ENCODE data around the gene ADORA1.

ADORA1 gene

DNA sequence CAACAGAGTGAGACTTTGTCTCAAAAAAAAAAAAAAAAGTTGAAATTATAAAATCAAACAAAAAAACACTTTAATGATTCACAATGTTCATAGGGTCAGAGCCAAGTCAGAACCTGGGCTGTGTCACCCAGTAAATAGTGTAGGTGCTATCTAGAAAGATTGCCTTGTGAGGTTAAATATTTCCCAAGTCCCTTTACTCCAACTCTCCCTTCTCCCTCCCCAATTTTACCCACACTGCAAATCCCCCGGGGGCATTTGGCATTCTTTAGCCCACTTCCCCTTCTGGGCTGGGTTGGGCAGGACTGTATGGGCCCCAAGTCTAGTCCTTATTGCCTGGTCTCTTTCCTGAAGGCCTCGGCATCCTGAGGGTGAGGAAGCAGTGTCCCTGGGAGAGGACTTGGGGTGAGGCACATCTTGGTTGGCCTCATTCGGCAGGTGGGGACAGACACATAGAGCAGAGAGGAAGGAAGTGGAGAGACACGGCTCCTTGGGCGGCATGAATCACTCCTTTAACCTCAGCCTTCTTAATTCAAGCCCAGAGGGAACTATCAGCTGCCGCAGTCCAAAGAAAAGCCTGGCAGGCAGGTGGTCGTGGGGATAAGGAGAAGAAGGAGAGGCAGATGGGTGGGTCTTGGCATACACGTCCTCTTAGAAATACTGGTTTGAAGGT lies 8.2 kb downstream of the ADORA1 start:
- Histone ChIP-seq H3K4me3 (ENCODE audit: low read depth, low read length) (no peak overlapping the region), H3K4me1 (ENCODE audit: control insufficient read depth, insufficient read depth, low read length) (peaks cover 7% of the 10 kb centered on the region), H3K9ac (ENCODE audit: low read depth, low read length) (no peak overlapping the region), H3K9me3 (ENCODE audit: control insufficient read depth, insufficient read depth, low read length) (no peaks in the 10 kb centered on the region), H3K27me3 (ENCODE audit: control insufficient read depth, insufficient read depth, low read length) (no peaks in the 10 kb centered on the region), H3K36me3 (ENCODE audit: control insufficient read depth, insufficient read depth, low read length) (no peaks in the 10 kb centered on the region), H3K27ac (ENCODE audit: low read depth, low read length) (no peak overlapping the region)

DNA sequence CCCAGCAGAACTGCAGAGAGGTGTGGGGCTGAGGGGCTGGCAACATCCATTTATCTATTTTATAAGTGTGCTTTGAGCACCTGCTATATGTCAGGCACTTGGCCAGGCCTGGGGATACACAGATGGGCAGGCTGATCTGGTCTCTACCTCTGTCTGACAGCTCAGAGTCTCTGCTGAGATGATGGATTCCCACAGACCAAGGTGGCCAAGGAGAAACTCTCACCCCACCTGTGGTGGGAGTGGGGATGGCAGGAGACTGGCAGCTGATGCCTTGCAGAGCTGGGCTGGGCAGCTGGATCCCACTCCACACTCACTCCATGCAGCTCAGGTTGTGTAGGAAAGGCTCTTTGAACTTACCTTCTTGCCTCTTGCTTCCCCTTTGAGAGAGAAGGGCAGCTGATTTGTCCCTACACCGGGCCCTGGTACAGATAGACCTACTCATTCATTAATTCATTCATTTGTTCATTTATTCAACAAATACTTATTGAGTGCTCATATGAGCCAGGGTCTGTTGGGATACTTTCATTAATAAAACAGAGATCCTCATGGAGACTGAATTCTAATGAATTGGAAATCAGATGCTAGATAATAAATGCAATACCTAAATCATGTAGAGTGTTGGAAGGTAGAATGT lies 9.0 kb downstream of the ADORA1 start:
- Histone ChIP-seq H3K27ac (ENCODE audit: low read depth, low read length) (no peak overlapping the region), H3K27me3 (ENCODE audit: control insufficient read depth, insufficient read depth, low read length) (no peaks in the 10 kb centered on the region)

DNA sequence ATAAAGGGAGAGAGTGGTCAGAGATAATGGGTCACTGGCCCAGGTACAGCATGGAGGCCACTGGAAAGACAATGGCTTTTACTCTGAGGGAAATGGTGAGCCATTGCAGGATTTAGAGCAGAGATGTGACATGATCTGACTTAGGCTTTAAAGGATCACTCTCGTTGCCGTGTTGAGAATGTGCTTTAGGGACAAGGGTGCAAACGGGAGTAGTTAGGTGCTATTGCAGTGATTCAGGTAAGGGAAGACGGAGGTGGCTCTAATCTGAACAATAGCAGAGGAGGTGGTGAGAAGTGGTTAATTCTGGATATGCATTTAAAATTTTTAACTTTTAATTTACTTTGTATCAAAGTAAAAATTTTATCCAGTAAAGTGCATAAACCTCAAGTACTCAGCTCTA lies 9.8 kb downstream of the ADORA1 start:
- no peaks in the 10 kb centered on the region for H3K9me3 ChIP-seq (ENCODE audit: control insufficient read depth, insufficient read depth, low read length)
- H3K4me1 ChIP-seq (ENCODE audit: control insufficient read depth, insufficient read depth, low read length), result peaks cover 7% of the 10 kb centered on the region
- no peaks in the 10 kb centered on the region for H3K36me3 ChIP-seq (ENCODE audit: control insufficient read depth, insufficient read depth, low read length)
- H3K27me3 ChIP-seq (ENCODE audit: control insufficient read depth, insufficient read depth, low read length), result no peaks in the 10 kb centered on the region
- no peak overlapping the region for H3K27ac ChIP-seq (ENCODE audit: low read depth, low read length)
- H3K4me3 ChIP-seq (ENCODE audit: low read depth, low read length), result no peak overlapping the region
- H3K9ac ChIP-seq (ENCODE audit: low read depth, low read length), result no peak overlapping the region

More for the DNA sequence above, 9.0 kb downstream of the ADORA1 start:
- Histone ChIP-seq H3K9me3 (ENCODE audit: control insufficient read depth, insufficient read depth, low read length) (no peaks in the 10 kb centered on the region), H3K4me1 (ENCODE audit: control insufficient read depth, insufficient read depth, low read length) (peaks cover 7% of the 10 kb centered on the region), H3K9ac (ENCODE audit: low read depth, low read length) (no peak overlapping the region), H3K36me3 (ENCODE audit: control insufficient read depth, insufficient read depth, low read length) (no peaks in the 10 kb centered on the region), H3K4me3 (ENCODE audit: low read depth, low read length) (no peak overlapping the region)

DNA sequence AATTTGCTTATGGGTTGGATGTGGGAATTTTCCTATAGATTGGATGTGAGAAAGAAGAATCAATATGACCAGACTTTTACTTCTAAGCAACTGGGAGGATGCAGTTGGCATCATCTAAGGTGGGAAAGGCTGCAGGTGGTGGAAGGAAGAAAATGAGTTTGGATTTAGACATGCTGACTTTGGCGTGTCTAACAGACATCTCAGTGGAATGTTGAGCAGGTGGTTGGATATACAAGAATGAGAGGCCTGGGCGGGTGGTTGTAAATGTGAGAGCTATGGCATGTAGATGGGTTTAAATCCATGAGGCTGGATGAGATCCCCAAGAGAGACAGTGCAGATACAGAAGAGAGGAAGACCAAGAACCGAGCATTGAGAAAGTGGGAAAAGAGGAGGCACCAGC lies 10.5 kb downstream of the ADORA1 start:
- Histone ChIP-seq H3K27ac (ENCODE audit: low read depth, low read length) (no peak overlapping the region), H3K9ac (ENCODE audit: low read depth, low read length) (no peak overlapping the region), H3K4me3 (ENCODE audit: low read depth, low read length) (no peak overlapping the region), H3K4me1 (ENCODE audit: control insufficient read depth, insufficient read depth, low read length) (peaks cover 7% of the 10 kb centered on the region), H3K9me3 (ENCODE audit: control insufficient read depth, insufficient read depth, low read length) (no peaks in the 10 kb centered on the region), H3K36me3 (ENCODE audit: control insufficient read depth, insufficient read depth, low read length) (no peaks in the 10 kb centered on the region), H3K27me3 (ENCODE audit: control insufficient read depth, insufficient read depth, low read length) (no peaks in the 10 kb centered on the region)

DNA sequence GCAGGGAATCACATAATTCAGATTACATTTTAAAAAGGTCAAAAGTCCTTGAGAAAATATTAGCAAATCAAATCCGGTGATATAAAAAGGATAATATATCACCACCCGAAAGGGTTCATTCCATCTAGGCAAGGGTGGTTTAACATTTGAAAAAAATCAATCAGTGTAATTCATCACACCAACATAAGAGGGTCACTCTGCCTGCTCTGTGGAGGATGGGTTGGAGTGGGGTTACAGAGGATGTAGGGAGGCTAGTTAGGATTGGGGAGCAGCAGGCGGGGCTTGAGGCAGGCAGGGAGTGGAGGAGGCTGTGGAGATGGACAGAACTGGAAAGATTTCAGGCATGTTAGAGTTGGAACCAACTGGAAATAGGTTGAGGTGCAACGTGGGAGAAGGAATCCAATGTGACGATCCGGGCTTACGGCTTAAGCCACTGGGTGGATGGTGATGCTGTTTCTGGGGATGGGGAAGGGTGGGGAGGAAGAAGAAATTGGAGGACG lies 12.5 kb downstream of the ADORA1 start:
- Histone ChIP-seq H3K27ac (ENCODE audit: low read depth, low read length) (no peak overlapping the region), H3K9ac (ENCODE audit: low read depth, low read length) (no peak overlapping the region), H3K4me3 (ENCODE audit: low read depth, low read length) (no peak overlapping the region), H3K9me3 (ENCODE audit: control insufficient read depth, insufficient read depth, low read length) (no peaks in the 10 kb centered on the region), H3K36me3 (ENCODE audit: control insufficient read depth, insufficient read depth, low read length) (no peaks in the 10 kb centered on the region), H3K4me1 (ENCODE audit: control insufficient read depth, insufficient read depth, low read length) (no peaks in the 10 kb centered on the region), H3K27me3 (ENCODE audit: control insufficient read depth, insufficient read depth, low read length) (no peaks in the 10 kb centered on the region)

DNA sequence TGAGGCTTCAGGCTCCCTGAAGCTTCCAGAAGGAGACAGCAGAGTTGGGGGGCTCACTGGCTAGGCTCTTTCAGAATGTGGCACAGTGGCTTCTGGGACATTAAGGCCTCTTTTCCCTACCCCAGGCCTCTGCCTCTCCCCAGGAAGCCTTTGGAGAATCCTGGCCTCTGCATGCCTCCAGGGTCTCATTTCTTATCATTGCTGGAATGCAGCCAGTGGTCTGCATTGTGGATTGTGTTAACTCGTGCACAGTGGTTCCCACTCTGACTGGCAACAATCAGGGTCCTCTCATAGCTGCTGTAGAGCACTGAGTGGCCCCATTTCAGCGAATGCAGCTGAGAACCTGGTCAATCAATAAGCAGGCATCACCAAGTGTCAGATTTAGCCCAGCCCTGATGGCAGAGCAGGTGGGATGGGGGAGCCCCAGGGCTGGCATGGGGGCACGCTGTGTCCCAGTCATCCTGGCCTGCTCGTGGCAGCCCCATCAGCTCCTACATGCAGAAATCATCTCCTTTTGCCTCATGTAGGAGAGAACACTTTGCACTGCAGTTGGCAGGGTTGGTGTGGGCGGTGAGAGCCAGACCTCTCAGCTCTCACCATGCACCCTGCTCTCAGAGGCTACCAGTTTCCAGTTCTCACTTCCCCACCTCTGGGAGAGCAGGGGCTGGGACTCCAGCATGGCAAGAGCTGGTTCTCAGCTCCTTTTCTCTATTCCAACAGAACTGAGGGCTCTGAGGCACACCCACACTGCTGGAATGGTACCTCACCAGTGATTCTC lies 13.4 kb downstream of the ADORA1 start:
- H3K27me3 ChIP-seq (ENCODE audit: control insufficient read depth, insufficient read depth, low read length), result no peaks in the 10 kb centered on the region
- no peaks in the 10 kb centered on the region for H3K36me3 ChIP-seq (ENCODE audit: control insufficient read depth, insufficient read depth, low read length)
- H3K4me1 ChIP-seq (ENCODE audit: control insufficient read depth, insufficient read depth, low read length), result no peaks in the 10 kb centered on the region
- H3K27ac ChIP-seq (ENCODE audit: low read depth, low read length), result no peak overlapping the region
- no peaks in the 10 kb centered on the region for H3K9me3 ChIP-seq (ENCODE audit: control insufficient read depth, insufficient read depth, low read length)
- no peak overlapping the region for H3K9ac ChIP-seq (ENCODE audit: low read depth, low read length)
- no peak overlapping the region for H3K4me3 ChIP-seq (ENCODE audit: low read depth, low read length)

DNA sequence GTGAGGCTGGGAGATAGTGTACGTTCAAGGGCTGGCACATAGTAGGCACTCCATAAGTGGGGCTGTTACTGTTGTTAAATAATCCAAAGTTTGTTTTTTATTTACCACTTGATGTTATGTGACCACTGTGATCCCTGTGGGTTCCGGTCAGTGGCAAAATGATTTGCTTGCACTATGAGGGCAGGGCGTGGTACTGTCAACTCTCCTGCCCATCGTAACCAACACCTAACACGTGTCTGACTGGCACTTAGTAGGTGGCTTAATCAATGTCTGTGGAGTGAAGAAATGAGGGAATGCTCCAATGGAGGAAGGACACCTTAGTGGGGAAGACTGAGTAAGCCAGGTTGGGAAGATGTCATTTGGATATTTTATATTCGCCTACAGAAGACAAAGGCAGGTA lies 14.6 kb downstream of the ADORA1 start:
- no peaks in the 10 kb centered on the region for H3K9me3 ChIP-seq (ENCODE audit: control insufficient read depth, insufficient read depth, low read length)
- H3K27me3 ChIP-seq (ENCODE audit: control insufficient read depth, insufficient read depth, low read length), result no peaks in the 10 kb centered on the region
- H3K36me3 ChIP-seq (ENCODE audit: control insufficient read depth, insufficient read depth, low read length), result no peaks in the 10 kb centered on the region
- H3K9ac ChIP-seq (ENCODE audit: low read depth, low read length), result no peak overlapping the region
- peaks cover 8% of the 10 kb centered on the region for H3K4me1 ChIP-seq (ENCODE audit: control insufficient read depth, insufficient read depth, low read length)
- H3K27ac ChIP-seq (ENCODE audit: low read depth, low read length), result no peak overlapping the region
- no peak overlapping the region for H3K4me3 ChIP-seq (ENCODE audit: low read depth, low read length)

DNA sequence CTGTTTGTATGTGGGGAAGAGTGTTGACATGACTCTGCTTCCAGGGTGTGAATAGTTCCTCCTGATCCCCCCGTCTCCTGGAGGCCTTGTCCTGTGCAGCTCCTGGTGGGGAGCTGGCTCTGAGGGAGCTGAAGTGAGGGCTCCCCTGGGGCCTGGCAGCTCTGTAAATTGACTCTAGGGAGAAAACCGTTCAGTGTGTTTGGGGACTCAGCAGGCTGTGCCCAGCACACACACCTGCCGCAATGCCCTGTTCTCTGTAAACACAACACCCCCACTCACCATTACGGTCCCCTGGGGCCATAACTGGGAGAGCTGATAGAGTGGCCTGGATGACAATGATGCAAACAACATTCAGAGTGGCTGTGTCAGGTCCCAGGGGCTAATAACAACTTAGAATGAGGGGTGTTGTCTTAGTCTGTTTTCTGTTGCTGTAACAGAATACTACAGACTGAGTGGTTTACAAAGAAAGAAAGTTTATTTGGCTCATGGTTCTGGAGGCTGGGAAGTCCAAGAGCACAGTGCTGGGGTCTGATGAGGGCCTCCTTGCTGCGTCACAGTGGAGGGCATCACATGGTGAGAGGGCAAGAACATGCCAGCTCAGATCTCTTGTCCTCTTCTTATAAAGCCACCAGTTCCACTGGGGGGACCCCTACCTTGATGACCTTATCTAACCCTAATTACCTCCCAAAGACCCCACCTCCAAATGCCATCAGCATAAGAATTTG lies 15.3 kb downstream of the ADORA1 start:
- H3K27ac ChIP-seq (ENCODE audit: low read depth, low read length), result no peak overlapping the region
- no peak overlapping the region for H3K4me3 ChIP-seq (ENCODE audit: low read depth, low read length)
- no peaks in the 10 kb centered on the region for H3K36me3 ChIP-seq (ENCODE audit: control insufficient read depth, insufficient read depth, low read length)
- H3K4me1 ChIP-seq (ENCODE audit: control insufficient read depth, insufficient read depth, low read length), result peaks cover 13% of the 10 kb centered on the region
- H3K9ac ChIP-seq (ENCODE audit: low read depth, low read length), result no peak overlapping the region
- H3K9me3 ChIP-seq (ENCODE audit: control insufficient read depth, insufficient read depth, low read length), result no peaks in the 10 kb centered on the region
- H3K27me3 ChIP-seq (ENCODE audit: control insufficient read depth, insufficient read depth, low read length), result no peaks in the 10 kb centered on the region

DNA sequence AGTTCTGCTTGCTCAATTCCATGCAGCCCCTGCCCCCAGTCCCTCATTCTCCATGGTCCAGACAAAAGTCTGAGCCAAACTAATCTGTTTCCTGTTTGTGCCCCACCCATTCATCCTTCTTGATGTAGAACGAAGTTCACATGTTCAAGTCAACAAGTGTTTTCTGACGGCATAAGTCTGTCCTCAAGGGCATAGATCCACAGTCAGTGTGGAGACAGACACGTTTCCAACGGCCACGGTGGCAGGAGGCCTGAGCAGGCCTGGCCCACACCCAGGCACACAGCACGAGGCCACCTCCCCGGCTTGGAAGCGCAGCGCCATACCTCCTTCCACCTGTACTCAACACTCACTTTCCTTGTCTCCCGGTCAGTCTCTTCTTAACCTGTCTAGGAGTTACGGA lies 16.1 kb downstream of the ADORA1 start:
- Histone ChIP-seq H3K4me3 (ENCODE audit: low read depth, low read length) (no peak overlapping the region), H3K27me3 (ENCODE audit: control insufficient read depth, insufficient read depth, low read length) (no peaks in the 10 kb centered on the region), H3K36me3 (ENCODE audit: control insufficient read depth, insufficient read depth, low read length) (no peaks in the 10 kb centered on the region), H3K4me1 (ENCODE audit: control insufficient read depth, insufficient read depth, low read length) (peaks cover 13% of the 10 kb centered on the region), H3K9ac (ENCODE audit: low read depth, low read length) (no peak overlapping the region), H3K9me3 (ENCODE audit: control insufficient read depth, insufficient read depth, low read length) (no peaks in the 10 kb centered on the region), H3K27ac (ENCODE audit: low read depth, low read length) (no peak overlapping the region)

DNA sequence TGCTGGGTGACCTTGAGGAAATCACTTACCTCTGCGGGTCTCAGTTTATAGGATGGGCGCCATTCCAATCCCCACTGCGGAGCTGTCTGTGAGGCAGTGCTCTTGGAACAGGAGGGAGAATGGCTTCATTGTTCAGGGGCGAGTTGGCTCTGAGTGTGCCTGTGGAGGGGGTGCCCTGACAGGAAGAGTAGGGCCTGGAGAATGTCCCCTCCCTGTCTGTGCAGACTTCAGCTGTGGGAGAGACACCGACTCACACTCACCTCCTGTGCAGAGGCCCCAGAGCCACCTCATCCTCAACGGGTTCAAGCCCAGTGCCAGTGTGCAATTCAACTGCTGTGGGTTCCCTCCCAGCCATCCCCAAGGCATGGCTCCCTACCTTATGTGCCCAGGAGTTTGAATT lies 17.1 kb downstream of the ADORA1 start:
- Histone ChIP-seq H3K27ac (ENCODE audit: low read depth, low read length) (no peak overlapping the region), H3K4me1 (ENCODE audit: control insufficient read depth, insufficient read depth, low read length) (peaks cover 18% of the 10 kb centered on the region), H3K27me3 (ENCODE audit: control insufficient read depth, insufficient read depth, low read length) (no peaks in the 10 kb centered on the region), H3K36me3 (ENCODE audit: control insufficient read depth, insufficient read depth, low read length) (no peaks in the 10 kb centered on the region), H3K4me3 (ENCODE audit: low read depth, low read length) (no peak overlapping the region), H3K9me3 (ENCODE audit: control insufficient read depth, insufficient read depth, low read length) (no peaks in the 10 kb centered on the region), H3K9ac (ENCODE audit: low read depth, low read length) (no peak overlapping the region)
